Measurements from ENCODE around the gene ECI1.
"Not testable (repeated sequence)": the region's sequence is repeated elsewhere in the genome, so short reads cannot be mapped to it uniquely, and the experiment has no call there.

ECI1 gene

GRCh38 chr16:2273931-2274330, 22.5 kb upstream of the ECI1 start:
- DNase-seq (ENCODE audit: extremely low read depth, low read depth) = no peak
- TF ChIP-seq CTCF (IDR thresholded peaks at IDR 0.05; ENCODE audit: low read depth, low read length, missing control alignments) = no peak

GRCh38 chr16:2273484-2273883, 22.1 kb upstream of the ECI1 start:
- H3K4me3 ChIP-seq (replicated peaks; ENCODE audit: low read depth, low read length) = no peak overlapping the region
- no peak for TF ChIP-seq CTCF (IDR thresholded peaks at IDR 0.05; ENCODE audit: low read depth, low read length, missing control alignments)

More at GRCh38 chr16:2273931-2274330, 22.5 kb upstream of the ECI1 start:
- H3K4me3 ChIP-seq (replicated peaks; ENCODE audit: low read depth, low read length) = no peak overlapping the region

GRCh38 chr16:2271848-2272461, 20.6 kb upstream of the ECI1 start:
- TF ChIP-seq CTCF (IDR thresholded peaks at IDR 0.05; ENCODE audit: low read depth, low read length, missing control alignments) = no peak
- H3K4me3 ChIP-seq (replicated peaks; ENCODE audit: low read depth, low read length) = no peak overlapping the region
- no peak for DNase-seq (ENCODE audit: extremely low read depth, low read depth)

More at GRCh38 chr16:2273484-2273883, 22.1 kb upstream of the ECI1 start:
- DNase-seq (ENCODE audit: extremely low read depth, low read depth) = no peak

GRCh38 chr16:2270588-2271470, 19.4 kb upstream of the ECI1 start:
- DNase-seq (ENCODE audit: extremely low read depth, low read depth) = no peak
- TF ChIP-seq CTCF (IDR thresholded peaks at IDR 0.05; ENCODE audit: low read depth, low read length, missing control alignments) = no peak
- no peak overlapping the region for H3K4me3 ChIP-seq (replicated peaks; ENCODE audit: low read depth, low read length)

GRCh38 chr16:2270070-2270462, 18.7 kb upstream of the ECI1 start:
- no peak for TF ChIP-seq CTCF (IDR thresholded peaks at IDR 0.05; ENCODE audit: low read depth, low read length, missing control alignments)
- H3K4me3 ChIP-seq (replicated peaks; ENCODE audit: low read depth, low read length) = no peak overlapping the region
- no peak for DNase-seq (ENCODE audit: extremely low read depth, low read depth)

GRCh38 chr16:2267913-2268666, 16.7 kb upstream of the ECI1 start, which contains the start of gene RNPS1:
TSS of gene RNPS1 (minus strand) at chr16:2268126. CDS start at chr16:2264643, 3,483 bp downstream.
- peak; percentile 75 for DNase-seq (ENCODE audit: extremely low read depth, low read depth)
- H3K4me3 ChIP-seq (replicated peaks; ENCODE audit: low read depth, low read length) = peak within 1 kb of the TSS; percentile 81
- TF ChIP-seq CTCF (IDR thresholded peaks at IDR 0.05; ENCODE audit: low read depth, low read length, missing control alignments) = no peak

GRCh38 chr16:2267505-2267912, 16.1 kb upstream of the ECI1 start:
- DNase-seq (ENCODE audit: extremely low read depth, low read depth) = not testable (repeated sequence)
- H3K4me3 ChIP-seq (replicated peaks; ENCODE audit: low read depth, low read length) = peak overlapping the region; percentile 81

- not testable (repeated sequence) for DNase-seq (ENCODE audit: extremely low read depth, low read depth)
- H3K4me3 ChIP-seq (replicated peaks; ENCODE audit: low read depth, low read length) = peak overlapping the region; percentile 81
These were observed 15.5 kb upstream of the ECI1 start for GRCh38 chr16:2266887-2267286.

- not testable (repeated sequence) for DNase-seq (ENCODE audit: extremely low read depth, low read depth); H3K4me3 ChIP-seq (replicated peaks; ENCODE audit: low read depth, low read length)
These were observed 11.6 kb upstream of the ECI1 start for GRCh38 chr16:2263026-2263425.

All from HFF-Myc (cell line).